Measurements from ENCODE around the gene NT5C3A. TPM values are rescaled to one million over a fixed set of nuclear protein-coding genes. Genes with fewer than 3 reads are reported as not detected.

NT5C3A gene
- total and polyA plus RNA-seq, 2 of the 13 experiments (the other 11 are each of a cell fraction or from before 2014, with no cell fraction given), result 16.9 to 34.0 TPM

DNA sequence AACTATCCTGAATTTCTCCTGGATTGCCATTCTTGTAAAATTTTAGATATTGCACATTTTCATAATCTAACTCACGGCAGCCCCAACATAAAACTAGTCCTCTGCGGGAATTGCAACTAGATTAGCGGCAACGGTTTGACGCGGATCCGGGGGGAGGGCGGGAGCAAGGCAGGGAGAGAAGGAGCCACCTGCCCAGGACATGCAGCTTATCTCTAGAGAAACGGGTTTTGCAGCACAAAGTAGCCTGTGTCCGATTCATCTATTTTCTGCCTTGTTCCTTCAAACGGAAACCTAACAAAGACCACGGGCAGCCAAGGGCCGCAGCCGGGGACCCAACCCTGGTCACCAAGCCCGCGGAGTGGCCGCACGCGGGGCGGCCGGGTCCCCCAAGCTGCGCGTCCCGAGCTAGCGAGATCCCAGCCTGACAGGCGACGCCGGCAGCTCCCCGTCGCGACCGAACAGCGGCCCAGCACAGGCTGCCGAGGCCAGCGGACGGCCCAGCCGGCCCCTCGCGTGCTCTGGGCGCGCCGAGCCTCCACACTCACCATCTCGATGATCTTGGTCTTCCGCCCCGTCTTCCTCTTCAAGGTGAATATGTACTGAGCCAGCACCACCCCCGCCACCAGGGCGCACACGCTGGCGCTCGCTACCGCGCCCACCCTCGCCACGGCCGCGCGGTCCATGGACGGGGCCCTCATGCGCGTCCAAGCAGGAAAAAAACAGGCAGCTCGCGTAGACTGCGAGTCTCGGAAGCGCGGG, at the start of gene NT5C3A (continued):
- TF ChIP-seq, protein P1, sequence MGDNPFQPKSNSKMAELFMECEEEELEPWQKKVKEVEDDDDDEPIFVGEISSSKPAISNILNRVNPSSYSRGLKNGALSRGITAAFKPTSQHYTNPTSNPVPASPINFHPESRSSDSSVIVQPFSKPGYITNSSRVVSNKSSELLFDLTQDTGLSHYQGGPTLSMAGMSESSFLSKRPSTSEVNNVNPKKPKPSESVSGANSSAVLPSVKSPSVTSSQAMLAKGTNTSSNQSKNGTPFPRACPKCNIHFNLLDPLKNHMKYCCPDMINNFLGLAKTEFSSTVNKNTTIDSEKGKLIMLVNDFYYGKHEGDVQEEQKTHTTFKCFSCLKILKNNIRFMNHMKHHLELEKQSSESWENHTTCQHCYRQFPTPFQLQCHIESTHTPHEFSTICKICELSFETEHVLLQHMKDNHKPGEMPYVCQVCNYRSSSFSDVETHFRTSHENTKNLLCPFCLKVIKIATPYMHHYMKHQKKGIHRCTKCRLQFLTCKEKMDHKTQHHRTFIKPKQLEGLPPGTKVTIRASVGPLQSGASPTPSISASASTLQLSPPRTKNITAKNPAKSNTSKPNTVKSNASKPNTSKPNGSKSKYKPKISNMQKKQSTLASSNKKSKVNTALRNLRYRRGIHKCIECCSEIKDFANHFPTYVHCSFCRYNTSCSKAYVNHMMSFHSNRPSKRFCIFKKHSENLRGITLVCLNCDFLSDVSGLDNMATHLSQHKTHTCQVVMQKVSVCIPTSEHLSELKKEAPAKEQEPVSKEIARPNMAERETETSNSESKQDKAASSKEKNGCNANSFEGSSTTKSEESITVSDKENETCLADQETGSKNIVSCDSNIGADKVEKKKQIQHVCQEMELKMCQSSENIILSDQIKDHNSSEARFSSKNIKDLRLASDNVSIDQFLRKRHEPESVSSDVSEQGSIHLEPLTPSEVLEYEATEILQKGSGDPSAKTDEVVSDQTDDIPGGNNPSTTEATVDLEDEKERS (CRISPR knock-in tag; IDR thresholded peaks at IDR 0.05), result no peak
- TF ChIP-seq ZMYM4 (CRISPR knock-in tag; IDR thresholded peaks at IDR 0.05) (peak; percentile 8; the same call in 1 of the 2 replicates), ZNF124 (CRISPR knock-in tag; IDR thresholded peaks at IDR 0.05) (peak; percentile 32; the same call in 1 of the 2 replicates), RORA (CRISPR knock-in tag; IDR thresholded peaks at IDR 0.05) (no peak), ZBTB8A (CRISPR knock-in tag; IDR thresholded peaks at IDR 0.05; ENCODE audit: borderline replicate concordance, low read depth) (no peak), ZNF253 (CRISPR knock-in tag; IDR thresholded peaks at IDR 0.05; ENCODE audit: borderline replicate concordance) (no peak), JUNB (CRISPR knock-in tag; IDR thresholded peaks at IDR 0.05; ENCODE audit: borderline replicate concordance) (no peak), E2F1 (CRISPR knock-in tag; IDR thresholded peaks at IDR 0.05) (peak; percentile 21; the same call in 1 of the 2 replicates), RBM39 (IDR thresholded peaks at IDR 0.05; ENCODE audit: low read depth, low read length, poor library complexity, severe bottlenecking) (peak; percentile 52)
- TF ChIP-seq, protein P2, sequence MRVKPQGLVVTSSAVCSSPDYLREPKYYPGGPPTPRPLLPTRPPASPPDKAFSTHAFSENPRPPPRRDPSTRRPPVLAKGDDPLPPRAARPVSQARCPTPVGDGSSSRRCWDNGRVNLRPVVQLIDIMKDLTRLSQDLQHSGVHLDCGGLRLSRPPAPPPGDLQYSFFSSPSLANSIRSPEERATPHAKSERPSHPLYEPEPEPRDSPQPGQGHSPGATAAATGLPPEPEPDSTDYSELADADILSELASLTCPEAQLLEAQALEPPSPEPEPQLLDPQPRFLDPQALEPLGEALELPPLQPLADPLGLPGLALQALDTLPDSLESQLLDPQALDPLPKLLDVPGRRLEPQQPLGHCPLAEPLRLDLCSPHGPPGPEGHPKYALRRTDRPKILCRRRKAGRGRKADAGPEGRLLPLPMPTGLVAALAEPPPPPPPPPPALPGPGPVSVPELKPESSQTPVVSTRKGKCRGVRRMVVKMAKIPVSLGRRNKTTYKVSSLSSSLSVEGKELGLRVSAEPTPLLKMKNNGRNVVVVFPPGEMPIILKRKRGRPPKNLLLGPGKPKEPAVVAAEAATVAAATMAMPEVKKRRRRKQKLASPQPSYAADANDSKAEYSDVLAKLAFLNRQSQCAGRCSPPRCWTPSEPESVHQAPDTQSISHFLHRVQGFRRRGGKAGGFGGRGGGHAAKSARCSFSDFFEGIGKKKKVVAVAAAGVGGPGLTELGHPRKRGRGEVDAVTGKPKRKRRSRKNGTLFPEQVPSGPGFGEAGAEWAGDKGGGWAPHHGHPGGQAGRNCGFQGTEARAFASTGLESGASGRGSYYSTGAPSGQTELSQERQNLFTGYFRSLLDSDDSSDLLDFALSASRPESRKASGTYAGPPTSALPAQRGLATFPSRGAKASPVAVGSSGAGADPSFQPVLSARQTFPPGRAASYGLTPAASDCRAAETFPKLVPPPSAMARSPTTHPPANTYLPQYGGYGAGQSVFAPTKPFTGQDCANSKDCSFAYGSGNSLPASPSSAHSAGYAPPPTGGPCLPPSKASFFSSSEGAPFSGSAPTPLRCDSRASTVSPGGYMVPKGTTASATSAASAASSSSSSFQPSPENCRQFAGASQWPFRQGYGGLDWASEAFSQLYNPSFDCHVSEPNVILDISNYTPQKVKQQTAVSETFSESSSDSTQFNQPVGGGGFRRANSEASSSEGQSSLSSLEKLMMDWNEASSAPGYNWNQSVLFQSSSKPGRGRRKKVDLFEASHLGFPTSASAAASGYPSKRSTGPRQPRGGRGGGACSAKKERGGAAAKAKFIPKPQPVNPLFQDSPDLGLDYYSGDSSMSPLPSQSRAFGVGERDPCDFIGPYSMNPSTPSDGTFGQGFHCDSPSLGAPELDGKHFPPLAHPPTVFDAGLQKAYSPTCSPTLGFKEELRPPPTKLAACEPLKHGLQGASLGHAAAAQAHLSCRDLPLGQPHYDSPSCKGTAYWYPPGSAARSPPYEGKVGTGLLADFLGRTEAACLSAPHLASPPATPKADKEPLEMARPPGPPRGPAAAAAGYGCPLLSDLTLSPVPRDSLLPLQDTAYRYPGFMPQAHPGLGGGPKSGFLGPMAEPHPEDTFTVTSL (CRISPR knock-in tag; IDR thresholded peaks at IDR 0.05; ENCODE audit: borderline replicate concordance), result 0 out of 2 replicates have a peak, but pooled peaks have one; percentile 8
- TF ChIP-seq, protein P3, sequence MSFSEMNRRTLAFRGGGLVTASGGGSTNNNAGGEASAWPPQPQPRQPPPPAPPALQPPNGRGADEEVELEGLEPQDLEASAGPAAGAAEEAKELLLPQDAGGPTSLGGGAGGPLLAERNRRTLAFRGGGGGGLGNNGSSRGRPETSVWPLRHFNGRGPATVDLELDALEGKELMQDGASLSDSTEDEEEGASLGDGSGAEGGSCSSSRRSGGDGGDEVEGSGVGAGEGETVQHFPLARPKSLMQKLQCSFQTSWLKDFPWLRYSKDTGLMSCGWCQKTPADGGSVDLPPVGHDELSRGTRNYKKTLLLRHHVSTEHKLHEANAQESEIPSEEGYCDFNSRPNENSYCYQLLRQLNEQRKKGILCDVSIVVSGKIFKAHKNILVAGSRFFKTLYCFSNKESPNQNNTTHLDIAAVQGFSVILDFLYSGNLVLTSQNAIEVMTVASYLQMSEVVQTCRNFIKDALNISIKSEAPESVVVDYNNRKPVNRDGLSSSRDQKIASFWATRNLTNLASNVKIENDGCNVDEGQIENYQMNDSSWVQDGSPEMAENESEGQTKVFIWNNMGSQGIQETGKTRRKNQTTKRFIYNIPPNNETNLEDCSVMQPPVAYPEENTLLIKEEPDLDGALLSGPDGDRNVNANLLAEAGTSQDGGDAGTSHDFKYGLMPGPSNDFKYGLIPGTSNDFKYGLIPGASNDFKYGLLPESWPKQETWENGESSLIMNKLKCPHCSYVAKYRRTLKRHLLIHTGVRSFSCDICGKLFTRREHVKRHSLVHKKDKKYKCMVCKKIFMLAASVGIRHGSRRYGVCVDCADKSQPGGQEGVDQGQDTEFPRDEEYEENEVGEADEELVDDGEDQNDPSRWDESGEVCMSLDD (CRISPR knock-in tag; IDR thresholded peaks at IDR 0.05; ENCODE audit: borderline replicate concordance), result 0 out of 2 replicates have a peak, but pooled peaks have one; percentile 58
- TF ChIP-seq, protein P4, sequence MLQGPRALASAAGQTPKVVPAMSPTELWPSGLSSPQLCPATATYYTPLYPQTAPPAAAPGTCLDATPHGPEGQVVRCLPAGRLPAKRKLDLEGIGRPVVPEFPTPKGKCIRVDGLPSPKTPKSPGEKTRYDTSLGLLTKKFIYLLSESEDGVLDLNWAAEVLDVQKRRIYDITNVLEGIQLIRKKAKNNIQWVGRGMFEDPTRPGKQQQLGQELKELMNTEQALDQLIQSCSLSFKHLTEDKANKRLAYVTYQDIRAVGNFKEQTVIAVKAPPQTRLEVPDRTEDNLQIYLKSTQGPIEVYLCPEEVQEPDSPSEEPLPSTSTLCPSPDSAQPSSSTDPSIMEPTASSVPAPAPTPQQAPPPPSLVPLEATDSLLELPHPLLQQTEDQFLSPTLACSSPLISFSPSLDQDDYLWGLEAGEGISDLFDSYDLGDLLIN (CRISPR knock-in tag; IDR thresholded peaks at IDR 0.05; ENCODE audit: borderline replicate concordance), result peak; percentile 51; the same call in 1 of the 2 replicates

Measured in HepG2 (cell line).